DMS114 treated with DMSO at 0.1 percent for 48 hours (cell line): ENCODE data around the gene SRCAP.

Experiments used
- DNase-seq: peaks from one replicate; lab custom pipeline; 2025; ENCODE audit not compliant: unreplicated experiment; lab: John Stamatoyannopoulos, UW

SRCAP gene

GRCh38 chr16:30787613-30788378 lies 88.8 kb downstream of the SRCAP start:
- no peak for DNase-seq
